ENCODE data around the gene PLA2G4A.

DNA sequence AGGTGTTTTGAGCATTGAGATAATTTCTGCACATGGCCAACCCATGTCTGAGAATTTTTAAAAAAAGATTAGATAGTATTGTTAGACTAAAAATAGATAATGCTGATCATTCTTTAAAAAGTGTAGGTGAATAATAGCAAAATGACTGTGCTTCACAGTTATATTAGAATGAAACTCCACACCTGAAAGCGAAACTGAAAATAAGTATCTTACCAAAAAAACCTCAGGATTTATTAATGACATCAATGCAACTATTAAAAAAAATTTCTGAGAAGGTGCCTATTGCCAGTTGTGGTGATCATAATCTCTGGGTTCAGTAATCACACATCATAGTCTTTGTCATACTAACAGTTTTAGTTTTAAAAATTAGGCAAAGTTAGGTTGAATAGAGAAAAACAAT, 36.5 kb downstream of the PLA2G4A start:
- TF ChIP-seq, protein P1, sequence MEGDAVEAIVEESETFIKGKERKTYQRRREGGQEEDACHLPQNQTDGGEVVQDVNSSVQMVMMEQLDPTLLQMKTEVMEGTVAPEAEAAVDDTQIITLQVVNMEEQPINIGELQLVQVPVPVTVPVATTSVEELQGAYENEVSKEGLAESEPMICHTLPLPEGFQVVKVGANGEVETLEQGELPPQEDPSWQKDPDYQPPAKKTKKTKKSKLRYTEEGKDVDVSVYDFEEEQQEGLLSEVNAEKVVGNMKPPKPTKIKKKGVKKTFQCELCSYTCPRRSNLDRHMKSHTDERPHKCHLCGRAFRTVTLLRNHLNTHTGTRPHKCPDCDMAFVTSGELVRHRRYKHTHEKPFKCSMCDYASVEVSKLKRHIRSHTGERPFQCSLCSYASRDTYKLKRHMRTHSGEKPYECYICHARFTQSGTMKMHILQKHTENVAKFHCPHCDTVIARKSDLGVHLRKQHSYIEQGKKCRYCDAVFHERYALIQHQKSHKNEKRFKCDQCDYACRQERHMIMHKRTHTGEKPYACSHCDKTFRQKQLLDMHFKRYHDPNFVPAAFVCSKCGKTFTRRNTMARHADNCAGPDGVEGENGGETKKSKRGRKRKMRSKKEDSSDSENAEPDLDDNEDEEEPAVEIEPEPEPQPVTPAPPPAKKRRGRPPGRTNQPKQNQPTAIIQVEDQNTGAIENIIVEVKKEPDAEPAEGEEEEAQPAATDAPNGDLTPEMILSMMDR (conservative IDR thresholded peaks at IDR 0.05 in 1 of 2, IDR thresholded peaks at IDR 0.05 in 1 of 2; ENCODE audit: low read depth in 1 of 2, low read length in 2 of 2) = no peak
- no peak for TF ChIP-seq EZH2 (IDR thresholded peaks at IDR 0.05; ENCODE audit: low read length, missing control alignments)

Data from fibroblast of lung (primary cell).